ENCODE results near the gene C1R.

C1R gene

DNA sequence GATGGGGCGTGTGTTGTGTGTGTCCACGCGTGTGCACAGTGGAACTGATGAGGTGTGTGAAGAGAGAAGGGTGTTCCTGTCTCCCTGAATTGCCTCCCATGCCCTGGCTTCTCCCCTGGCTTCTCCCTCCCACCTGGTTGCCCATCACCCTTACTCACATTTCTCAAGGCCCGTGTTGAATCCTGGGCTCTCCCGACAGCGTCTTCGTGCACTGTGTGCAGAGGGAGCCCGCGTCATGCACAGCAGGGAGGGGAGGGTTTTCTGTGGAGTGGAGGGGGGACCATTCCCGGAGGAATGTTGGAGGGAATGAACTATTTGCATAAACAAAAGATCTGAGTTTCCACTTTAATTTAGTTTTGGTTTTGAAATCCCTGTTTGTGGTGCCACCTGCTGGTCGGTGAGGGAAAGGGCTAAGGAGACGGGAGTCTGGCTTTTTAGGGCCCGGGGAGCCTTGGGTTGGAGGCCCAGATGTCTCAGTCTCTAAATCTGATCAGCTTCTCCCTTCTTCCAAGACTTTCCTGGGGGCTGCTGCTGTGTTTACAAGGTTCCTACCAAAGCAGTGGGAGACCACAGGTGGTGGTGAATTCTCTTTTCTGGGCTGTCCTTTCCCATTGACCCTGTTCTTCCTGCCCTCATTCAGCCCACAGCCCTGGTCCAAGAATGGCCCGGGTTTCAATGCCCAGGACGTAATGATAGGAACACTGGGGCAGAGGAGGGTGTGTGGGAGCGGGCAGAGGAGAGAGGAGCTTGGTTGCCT lies at the start of gene C1R:
C1R (minus strand) TSS at position 217 of the 757 bp plus-strand sequence; CDS start at position 160, 57 bp downstream.
- peak; percentile 95 for DNase-seq

DNA sequence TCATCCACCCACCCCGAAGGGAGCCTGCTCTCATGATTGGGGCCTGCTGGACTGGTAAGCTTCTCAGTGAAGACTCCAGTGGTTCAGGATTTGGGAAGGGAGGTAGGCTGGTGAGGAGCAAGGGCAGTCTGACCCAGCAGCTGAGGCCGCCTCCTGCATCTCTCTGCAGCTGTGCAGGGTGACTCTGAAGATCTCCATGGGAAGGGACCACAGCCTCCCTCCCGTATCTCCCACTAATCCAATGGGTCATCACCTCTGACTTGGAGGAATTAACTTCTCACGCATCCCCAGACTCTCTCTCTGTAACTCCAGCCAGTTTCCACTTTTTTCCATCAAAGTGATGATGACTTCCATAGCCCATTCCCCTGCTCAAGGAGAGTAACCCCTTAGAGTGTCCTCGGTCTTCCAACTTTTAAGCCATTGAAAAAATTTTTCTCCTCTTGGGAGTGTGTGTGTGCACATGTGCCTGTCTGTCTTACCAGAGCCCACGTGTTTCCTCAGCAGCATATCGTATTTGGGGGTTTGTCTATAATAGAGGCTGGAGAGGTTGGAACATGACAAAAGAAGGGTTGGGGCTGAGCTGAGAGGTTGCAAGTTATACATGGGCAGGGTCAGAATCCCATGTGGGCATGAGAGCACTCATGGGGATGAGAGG lies 49.2 kb upstream of the C1R start:
- no peak for DNase-seq

DNA sequence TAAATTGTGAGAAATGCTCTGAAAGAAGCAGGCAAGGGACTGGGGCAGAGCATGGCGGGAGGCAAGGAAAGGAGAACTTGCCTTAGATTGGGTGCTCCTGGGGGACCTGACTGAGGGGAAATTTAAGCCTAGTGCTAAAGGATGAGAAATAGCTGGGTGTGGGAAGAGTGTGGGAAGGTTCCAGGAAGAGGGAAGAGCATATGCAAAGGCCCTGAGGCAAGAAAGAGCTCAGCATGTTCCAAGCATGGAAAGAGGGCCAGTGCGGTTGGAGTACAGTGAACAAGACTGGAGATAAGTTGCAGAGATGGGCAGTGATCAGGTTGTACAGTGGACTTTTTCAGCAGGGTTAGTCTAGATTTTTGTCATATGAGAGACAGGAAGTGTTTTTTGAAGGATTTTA lies 47.0 kb upstream of the C1R start:
- no peak for DNase-seq

DNA sequence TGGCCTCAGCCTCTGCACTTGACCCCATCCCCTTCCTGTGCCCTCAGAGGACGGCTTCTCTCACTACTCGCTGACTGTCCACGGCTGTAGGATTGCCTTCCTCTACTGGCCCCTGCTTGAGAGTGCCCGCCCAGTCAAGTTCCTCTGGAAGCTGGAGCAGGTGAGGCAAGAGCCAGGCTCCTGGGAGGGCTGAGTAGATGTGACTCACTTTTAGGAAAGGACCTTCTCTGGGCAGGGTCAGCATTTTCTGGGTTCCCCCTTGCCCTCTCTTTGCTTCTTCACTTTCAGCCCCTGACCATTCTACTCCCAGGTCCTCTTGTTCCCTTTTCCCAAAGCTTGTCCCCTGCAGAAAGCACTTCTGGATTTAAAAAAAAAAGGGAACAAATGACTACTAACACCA lies 45.7 kb upstream of the C1R start:
- no peak for DNase-seq

DNA sequence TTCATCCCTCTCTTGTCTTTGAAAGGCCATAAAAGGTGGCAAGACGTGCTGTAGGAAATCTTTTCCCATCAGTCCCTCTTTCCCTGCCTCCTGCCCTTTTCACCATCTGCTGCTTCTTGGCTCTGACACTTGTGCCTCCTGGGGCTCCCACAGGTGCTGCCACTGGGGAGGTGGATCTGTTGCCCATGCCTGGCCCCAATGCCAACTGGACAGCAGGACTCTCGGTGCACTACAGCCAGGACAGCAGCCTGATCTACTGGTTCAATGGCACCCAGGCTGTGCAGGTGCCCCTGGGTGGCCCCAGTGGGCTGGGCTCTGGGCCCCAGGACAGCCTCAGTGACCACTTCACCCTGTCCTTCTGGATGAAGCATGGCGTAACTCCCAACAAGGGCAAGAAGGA lies 44.4 kb upstream of the C1R start:
- DNase-seq, result no peak

DNA sequence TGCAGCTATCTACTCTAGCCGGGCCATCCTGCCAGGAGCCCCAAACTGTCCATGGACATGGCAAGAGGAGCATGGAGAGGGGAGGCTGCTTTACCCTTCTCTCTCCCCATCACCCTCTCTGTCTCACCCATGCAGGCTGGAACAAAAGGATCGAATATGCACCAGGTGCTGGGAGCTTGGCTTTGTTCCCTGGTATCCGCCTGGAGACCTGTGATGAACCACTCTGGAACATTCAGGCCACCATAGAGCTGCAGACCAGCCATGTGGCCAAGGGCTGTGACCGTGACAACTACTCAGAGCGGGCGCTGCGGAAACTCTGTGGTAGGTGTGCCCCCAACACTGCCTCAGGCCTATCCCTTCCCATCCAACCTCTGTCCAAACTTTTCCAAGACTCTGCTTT lies 43.8 kb upstream of the C1R start:
- no peak for DNase-seq

DNA sequence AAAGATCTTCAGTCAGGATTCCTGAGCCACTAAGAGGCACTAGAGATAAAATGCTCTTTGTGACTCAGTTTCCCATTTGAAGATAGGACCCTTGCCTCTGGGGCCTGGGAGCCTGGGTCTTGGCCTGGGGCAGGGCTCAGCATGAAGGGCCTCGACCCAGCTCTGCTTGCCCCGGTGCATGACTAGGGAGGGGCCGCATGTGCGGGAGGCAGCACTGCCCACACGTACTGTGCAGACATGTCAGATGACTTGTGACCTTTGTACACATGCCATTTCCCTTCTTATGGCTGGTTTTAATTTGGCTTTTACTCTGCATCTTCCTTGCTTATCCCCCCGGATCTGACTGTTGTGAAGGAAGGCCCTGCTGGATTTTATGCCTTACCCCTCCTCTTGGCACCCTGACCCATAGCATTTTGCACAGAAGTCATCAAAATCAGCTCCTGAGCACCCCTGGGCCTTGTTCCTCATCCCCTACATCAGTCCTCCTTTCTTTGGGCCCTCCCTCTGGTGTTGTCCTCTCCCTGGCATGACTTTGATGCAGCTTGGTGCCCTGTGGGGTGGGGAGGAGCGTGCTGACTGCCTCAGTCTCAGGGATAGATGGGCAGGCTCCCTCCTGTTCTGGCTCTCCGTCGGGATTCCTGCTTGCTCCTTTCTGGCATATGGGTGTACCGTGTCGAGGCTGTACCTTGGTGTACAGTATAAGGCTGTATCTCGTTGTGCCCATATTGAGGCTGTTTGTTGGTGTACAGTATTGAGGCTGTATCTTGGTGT lies 42.3 kb upstream of the C1R start:
- no peak for DNase-seq

DNA sequence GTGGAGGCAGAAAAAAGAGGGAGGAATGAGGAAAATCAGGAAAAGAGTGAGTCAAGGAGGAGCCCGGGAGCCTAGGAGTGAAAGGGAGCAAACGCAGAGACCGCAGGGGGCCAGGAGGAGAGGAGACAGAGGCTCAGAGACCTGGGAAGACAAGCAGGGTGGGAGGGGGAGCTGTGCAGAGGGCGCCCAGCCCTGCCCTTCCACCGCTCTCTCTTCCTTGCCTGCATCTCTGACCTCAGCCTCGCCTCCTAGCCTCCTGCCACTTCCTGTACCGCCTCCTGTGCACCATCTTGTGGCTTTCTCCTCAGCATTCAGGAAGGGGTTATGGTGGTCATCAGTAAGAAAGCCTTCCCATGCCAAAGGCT lies 39.2 kb upstream of the C1R start:
- DNase-seq, result no peak

DNA sequence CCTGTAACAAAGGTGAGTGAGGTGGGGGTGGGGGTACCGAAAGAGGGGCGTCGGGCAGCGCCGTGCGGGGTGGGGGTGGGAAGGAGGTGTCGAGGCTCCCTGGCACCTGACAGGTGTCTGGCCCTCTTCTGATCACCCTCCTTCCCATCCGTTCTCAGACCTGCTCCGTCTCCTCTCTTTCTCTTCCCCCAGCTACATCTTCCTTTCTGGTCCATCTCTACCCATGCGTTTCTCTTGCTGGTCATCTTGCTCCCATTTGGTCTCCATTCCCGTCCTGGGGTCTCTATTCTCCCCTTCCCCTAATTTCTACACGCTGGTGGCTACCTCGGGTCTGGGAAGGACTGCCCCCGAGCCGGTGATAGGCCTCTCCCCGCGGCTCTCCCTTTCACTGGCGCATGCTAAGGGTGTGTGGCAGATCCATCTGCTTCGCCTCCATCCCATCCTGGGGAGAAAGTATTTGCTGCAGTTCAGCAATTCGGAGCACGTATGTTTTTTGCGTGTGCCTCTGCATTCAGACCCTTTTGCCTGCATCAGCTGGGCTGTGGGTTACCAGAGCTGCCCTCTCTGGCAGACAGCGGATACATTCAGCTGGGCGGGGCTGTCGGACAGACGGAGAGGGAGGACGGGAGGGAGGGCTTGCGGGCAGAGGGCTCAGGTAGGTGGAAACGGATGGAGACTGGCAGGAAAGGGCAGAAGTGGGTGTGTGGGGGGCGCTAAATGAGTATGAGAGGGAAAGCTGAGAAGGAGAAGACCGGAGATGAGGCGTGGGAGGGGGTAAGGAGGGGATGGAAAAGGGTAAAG lies 38.7 kb upstream of the C1R start:
- DNase-seq, result peak; percentile 30

DNA sequence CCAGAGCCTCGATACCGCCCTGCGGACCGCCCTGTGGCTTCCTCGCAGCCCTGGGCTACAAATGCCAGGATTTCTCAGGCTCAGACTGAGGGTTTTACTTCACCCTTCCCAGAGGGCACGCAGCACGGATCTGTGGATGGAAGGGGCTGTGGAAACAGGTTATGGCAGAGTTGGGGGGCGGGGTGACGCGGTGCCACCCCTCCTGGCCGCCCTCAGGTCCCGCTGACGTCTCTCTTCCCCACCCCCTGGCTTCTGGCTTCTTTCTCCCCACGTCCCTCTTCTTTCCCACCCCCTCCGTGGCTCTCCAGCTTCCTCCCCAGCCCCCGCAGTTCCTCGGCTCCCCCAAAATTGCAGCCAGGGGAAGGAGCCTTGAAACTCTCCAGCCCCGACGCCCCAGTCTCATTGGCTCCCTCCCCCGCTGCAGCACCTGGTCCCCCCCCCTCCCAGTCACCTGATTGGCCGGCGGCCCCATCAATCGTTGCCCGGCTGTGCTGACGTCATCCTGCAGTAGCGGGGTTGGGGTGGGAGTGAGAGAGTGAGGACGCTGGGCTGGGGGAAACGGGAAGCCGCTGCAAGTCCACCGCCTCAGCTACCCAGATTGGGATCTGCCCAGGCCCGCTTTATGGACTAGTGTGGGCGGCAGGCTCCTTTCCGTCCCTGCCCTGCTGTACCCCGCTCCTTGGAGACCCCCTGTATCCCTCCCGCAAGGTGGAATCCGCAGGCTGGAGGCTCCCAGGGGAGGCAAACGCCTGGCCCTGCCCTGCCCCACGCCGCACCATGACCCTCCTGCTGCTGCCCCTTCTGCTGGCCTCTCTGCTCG lies 37.8 kb upstream of the C1R start, which contains the start of gene CLSTN3:
CLSTN3 (plus strand) TSS at position 500 of the 820 bp plus-strand sequence; CDS start at position 778, 278 bp downstream.
- DNase-seq, result peak; percentile 74

DNA sequence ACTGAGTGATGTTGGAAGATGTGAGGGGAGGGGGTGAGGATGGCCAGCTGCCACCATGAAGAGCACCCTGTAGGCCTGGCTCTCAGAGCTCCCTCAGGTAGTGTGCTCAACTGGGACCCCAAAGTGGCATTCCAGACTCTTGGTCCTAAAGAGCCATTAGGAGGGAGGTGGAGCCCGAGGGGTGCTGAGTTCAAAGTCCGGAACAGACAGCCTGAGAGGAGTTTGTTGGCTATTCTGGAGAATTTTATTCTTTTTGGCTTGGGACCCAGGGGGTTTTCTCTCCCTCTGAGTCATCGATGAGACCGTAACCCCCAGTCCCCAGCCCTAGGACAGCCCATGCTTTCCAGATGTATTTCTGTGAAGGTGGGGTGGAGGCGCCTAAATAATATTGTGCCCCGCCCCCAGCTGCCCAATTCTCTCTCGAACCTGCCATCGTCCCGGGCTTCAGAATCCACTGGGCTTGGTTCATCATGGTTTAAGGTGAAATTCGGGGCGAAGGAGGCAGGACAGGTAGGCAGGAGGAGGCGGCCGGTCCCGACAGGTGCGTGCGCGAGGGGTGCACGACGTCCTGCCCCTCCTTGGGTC lies 37.1 kb upstream of the C1R start:
- no peak for DNase-seq

DNA sequence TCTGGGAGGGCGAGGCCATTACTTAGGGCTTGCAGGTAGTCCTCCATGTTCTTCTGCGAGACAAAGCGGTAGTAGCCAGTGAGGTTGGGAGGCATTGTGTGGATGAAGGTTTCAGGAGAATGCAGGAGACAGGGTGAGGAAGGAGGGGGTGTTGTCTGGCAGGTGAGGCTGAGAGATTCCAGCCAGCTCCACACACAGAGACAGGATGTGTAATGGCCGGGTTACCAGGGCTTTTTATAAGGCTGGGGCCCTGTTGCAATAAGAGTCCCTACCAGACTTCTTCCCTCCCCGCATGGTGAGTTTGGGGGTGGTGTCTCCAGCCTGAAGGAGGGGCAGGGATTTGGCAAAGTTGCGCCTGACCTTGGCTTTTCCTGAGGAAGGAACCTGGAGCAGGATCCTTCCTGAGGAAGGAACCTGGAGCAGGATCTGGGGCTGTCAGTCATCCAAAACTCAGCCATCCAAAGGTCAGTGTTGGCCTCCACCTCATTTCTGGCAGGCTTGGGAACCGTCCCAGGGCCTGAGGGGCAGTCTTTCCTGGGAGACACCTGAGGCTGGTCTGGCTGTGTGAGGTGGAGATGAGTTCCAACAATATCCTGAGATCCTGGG lies 36.5 kb upstream of the C1R start, which contains the start of gene RBP5:
RBP5 (minus strand) TSS at position 209 of the 606 bp plus-strand sequence; CDS start at position 95, 114 bp downstream.
- no peak for DNase-seq

DNA sequence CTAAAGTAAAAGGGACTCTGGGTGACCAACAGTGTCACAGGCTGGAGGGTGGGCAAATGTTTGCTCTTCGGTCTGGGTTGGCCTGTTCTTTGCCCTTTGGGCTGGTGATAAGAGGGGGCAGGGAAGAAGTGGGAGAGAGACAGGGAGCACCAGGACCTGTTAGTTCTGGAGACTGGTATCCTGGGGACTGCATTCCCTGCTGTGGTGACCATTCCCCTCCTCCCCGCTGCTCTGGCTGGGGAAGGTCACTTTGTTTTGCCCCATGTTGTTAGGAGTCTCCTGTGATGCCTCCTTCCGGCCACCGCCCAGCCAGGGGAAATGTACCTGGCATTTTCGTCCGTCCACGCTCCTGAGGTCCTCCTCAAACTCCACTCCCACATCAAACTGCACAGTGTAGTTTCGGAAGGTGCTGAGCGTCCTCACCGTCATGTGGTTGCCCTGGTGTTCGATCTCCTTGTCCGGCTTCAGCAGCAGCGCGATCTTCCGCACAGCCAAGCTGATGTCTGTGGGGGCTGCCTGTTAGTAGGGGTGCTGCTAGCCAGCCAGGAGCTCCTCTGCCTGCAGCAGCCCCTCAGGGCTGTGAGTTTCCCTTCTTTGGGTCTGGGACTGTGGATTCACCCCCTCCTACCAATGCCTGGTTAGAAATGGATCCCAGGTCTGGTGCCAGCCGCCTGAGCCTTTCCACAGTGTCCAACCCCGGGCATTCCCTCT lies 35.8 kb upstream of the C1R start:
- no peak for DNase-seq

DNA sequence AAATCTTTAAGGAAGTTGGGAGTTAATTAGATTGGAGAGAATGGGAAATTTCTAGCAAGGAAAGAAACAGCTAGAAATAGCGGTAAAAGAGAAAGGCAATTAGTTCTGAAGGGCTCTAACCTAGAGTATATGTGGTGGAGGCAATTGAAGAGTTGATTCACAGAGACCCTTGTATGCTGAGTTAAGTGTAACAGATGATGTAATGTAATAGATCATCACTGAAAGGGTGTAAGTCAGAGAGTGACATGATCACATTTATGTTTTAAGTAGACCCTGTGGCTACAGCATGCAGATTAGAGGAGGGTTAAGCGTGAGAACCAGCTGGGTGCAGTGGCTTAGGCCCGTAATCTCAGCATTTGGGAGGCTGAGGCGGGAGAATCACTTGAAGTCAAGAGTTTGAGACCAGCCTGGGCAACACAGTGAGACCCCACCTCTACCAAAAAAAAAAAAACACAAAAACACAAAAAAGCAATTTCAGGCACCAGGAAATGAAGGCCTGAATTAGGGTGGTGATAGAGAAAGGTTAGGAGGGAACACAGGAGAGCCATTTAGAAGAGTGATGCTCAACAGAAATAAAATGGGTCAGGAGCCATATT lies 33.5 kb upstream of the C1R start:
- DNase-seq, result no peak

DNA sequence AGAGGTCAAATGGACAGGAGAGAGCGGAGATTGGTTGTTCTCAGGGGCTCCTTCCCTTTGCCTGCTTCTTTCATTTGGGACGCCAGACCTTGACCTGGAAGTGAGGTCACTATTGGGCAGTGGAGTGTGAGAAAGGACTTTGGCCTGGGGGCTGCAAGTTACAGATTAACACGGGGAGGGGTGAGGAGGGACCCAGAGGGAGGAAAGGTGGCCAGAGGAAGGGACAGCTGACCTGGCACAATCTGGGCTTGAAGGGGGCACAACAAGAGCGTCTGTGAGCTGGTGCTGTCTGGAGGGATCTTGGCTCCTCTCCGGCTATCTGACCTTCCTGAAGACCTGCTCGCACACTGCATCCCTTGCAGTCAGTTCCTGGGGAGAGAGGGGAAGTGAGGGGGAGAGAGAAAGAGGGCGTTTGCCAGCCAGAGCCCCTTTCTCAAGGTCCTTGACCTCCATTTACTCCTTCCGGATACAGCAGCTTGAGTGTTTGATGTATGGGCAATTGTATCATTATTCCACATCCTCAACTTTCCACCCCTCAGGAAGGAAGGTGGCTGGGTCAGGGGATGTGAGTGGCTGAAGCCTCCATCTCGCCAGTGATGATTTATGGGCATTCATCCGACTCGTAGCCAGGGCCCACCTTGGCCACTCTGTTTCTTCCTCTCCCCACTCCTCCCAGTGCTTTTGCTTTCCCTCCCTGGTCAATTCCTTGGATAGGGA lies 31.7 kb upstream of the C1R start:
- no peak for DNase-seq

DNA sequence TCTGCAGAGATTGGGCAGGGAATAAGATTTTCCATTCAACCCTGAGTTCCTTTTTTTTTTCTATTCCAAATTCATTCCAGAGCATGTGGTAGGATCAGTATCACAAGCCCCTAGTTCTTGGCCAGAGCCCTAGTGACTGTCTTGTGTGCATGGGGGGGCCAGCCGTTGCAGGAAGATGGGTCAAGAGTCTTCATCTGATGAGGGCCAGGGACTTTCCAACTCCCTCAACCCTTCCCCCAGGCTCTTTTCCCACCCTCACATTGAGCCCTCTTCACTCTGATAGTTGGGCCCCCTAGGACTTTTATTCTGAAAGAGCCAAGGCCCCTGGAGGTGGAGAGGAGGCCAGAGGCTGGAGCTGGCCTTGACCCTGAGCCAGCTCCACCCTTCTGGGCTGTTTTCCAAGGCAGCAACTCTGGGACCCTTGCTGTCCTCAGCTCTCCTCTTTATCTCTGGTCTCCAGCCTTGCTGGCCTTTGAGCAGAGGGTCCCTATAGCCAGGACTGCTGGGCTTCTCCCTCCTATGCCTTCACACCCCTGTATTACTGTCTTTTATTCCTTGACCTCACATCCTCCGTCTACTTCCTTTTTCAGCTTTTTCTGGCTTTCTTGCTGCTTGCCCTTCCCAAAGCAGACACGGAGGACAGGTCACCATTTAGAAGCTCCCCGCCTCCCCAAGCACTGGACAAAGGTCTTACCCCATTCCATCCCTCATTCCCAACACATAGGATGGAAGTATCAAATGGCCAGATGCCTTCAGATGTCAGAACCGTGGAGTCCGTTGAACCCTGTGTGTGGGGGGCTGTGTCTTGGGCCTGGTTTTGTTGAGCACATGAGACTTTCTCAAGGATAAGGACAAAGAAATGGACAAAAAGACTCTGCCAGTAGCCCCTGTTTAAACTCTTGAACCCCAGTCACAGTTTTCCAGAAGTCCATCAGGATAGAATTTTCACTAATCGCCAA lies 30.8 kb upstream of the C1R start:
- no peak for DNase-seq

DNA sequence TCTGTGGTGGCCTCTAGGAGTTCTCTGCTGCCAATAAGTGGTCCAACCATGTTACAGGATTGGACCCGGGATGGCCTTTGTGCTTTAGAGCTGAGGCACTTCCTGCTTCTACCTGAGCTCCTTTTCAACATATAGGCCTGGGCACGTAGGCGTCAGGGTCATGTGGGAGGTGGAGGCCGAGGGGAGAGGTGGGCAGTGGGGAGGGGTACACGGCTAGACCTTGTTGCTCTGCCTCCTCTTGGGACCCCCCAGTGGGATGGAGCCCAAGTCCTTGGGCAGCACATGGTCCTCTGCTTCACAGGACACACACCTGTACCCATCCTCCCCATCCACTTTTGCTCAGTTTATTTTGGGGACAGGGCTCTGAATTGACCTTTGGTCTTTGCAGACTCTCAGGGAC lies 29.1 kb upstream of the C1R start:
- DNase-seq, result no peak

DNA sequence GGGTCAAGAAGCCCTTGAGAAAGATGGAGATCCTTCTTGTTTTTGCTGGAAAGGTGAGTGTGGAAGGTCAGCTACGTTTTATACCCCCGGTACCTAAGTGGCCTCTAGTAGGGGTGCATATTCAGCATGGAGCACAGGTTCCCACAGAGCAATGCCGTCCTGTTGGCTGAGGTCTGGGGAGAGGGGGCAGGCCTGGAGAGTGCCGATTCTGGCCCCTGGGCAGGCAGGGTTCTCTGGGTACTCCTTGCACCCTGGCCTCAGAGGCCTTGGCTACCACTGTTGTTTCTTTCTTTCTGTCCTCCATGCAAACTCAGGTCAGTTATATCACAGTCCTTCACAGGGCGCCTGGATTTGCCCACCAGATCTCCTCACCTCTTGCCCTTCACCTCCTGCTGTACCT lies 27.9 kb upstream of the C1R start:
- DNase-seq, result no peak
